ENCODE measurements around the gene PIGT.

- TF ChIP-seq POLR2A (IDR thresholded peaks at IDR 0.05) (no peak), CTCF (IDR thresholded peaks at IDR 0.05) (no peak)
Measured at GRCh38 chr20:45366192-45366591, 49.7 kb upstream of the PIGT start.
